ENCODE measurements around the gene SLC44A1.

SLC44A1 gene

GRCh38 chr9:105396901-105397300, 152.4 kb downstream of the SLC44A1 start:
- DNase-seq: no peak

- no peak for DNase-seq
Measured at GRCh38 chr9:105399117-105399516, 154.7 kb downstream of the SLC44A1 start.

- no peak for DNase-seq
Measured at GRCh38 chr9:105401651-105402050, 157.2 kb downstream of the SLC44A1 start.

GRCh38 chr9:105403552-105404248, 159.2 kb downstream of the SLC44A1 start:
- DNase-seq: no peak

- no peak for DNase-seq
Measured at GRCh38 chr9:105405514-105406131, 161.2 kb downstream of the SLC44A1 start.

- DNase-seq: no peak
Measured at GRCh38 chr9:105406369-105406768, 161.9 kb downstream of the SLC44A1 start.

GRCh38 chr9:105413525-105413924, 169.1 kb downstream of the SLC44A1 start:
- peak; percentile 0 for DNase-seq

- DNase-seq: peak; percentile 34
Measured at GRCh38 chr9:105414947-105415661, 170.7 kb downstream of the SLC44A1 start.

- DNase-seq: no peak
Measured at GRCh38 chr9:105415662-105415980, 171.2 kb downstream of the SLC44A1 start.

- DNase-seq: no peak
Measured at GRCh38 chr9:105416840-105417239, 172.4 kb downstream of the SLC44A1 start.

GRCh38 chr9:105418588-105419500, 174.4 kb downstream of the SLC44A1 start:
- DNase-seq: no peak

- DNase-seq: no peak
Measured at GRCh38 chr9:105419816-105420597, 175.6 kb downstream of the SLC44A1 start.

- no peak for DNase-seq
Measured at GRCh38 chr9:105421154-105421553, 176.7 kb downstream of the SLC44A1 start.

GRCh38 chr9:105421864-105422263, 177.4 kb downstream of the SLC44A1 start:
- DNase-seq: no peak

- peak; percentile 9 for DNase-seq
Measured at GRCh38 chr9:105425816-105426433, 181.5 kb downstream of the SLC44A1 start.

- DNase-seq: no peak
Measured at GRCh38 chr9:105426657-105427056, 182.2 kb downstream of the SLC44A1 start.

GRCh38 chr9:105431424-105432246, 187.2 kb downstream of the SLC44A1 start:
- DNase-seq: no peak

- DNase-seq: no peak
Measured at GRCh38 chr9:105432247-105432842, 187.9 kb downstream of the SLC44A1 start.

GRCh38 chr9:105435453-105435852, 191.0 kb downstream of the SLC44A1 start:
- no peak for DNase-seq

- DNase-seq: no peak
Measured at GRCh38 chr9:105436783-105437182, 192.3 kb downstream of the SLC44A1 start.
